RKO (cell line): ENCODE data around the gene PERP.
"Not testable (repeated sequence)": the region's sequence is repeated elsewhere in the genome, so short reads cannot be mapped to it uniquely, and the experiment has no call there.

Source experiments
- DNase-seq: peaks from one replicate; pipeline ENCODE4 v3.0.0-alpha.2; 2016; ENCODE audit warnings: low spot score

The PERP gene

GRCh38 chr6:138107078-138107751 is at the start of gene PERP:
Gene PERP, minus strand, starts transcription at chr6:138107419. Its CDS starts 79 bp downstream, at chr6:138107340.
- peak; percentile 82 for DNase-seq

- no peak for DNase-seq
Measured at GRCh38 chr6:138155443-138155842, 48.2 kb upstream of the PERP start.

GRCh38 chr6:138146544-138146943 is 39.3 kb upstream of the PERP start:
- no peak for DNase-seq

GRCh38 chr6:138145402-138145801 is 38.2 kb upstream of the PERP start:
- no peak for DNase-seq

GRCh38 chr6:138142806-138143205 is 35.6 kb upstream of the PERP start:
- DNase-seq, result no peak

- no peak for DNase-seq
Measured at GRCh38 chr6:138129190-138129589, 22.0 kb upstream of the PERP start.

GRCh38 chr6:138128096-138128495 is 20.9 kb upstream of the PERP start:
- DNase-seq, result no peak

- no peak for DNase-seq
Measured at GRCh38 chr6:138124096-138124495, 16.9 kb upstream of the PERP start.

- no peak for DNase-seq
Measured at GRCh38 chr6:138119976-138120375, 12.8 kb upstream of the PERP start.

- DNase-seq, result not testable (repeated sequence)
Measured at GRCh38 chr6:138119229-138119628, 12.0 kb upstream of the PERP start.

- no peak for DNase-seq
Measured at GRCh38 chr6:138117376-138117914, 10.2 kb upstream of the PERP start.

- no peak for DNase-seq
Measured at GRCh38 chr6:138116661-138116999, 9.4 kb upstream of the PERP start.

- DNase-seq, result peak; percentile 78
Measured at GRCh38 chr6:138115877-138116660, 8.8 kb upstream of the PERP start.

GRCh38 chr6:138115201-138115600 is 8.0 kb upstream of the PERP start:
- DNase-seq, result no peak

- DNase-seq, result no peak
Measured at GRCh38 chr6:138113588-138114210, 6.5 kb upstream of the PERP start.

GRCh38 chr6:138110229-138110628 is 3.0 kb upstream of the PERP start:
- DNase-seq, result no peak

GRCh38 chr6:138109042-138109997 is 2.1 kb upstream of the PERP start:
- peak; percentile 85 for DNase-seq

GRCh38 chr6:138107752-138108592 is 753 bp upstream of the PERP start:
- no peak for DNase-seq

- DNase-seq, result no peak
Measured at GRCh38 chr6:138106665-138107077, 548 bp downstream of the PERP start.

GRCh38 chr6:138105880-138106664 is 1.1 kb downstream of the PERP start:
- DNase-seq, result peak; percentile 42
